Hematopoietic multipotent progenitor cell treated with erythropoietin and hydrocortisone succinate and interleukin-3 and kit ligand, for 6 days (in vitro differentiated cells): Measurements from ENCODE around the gene LIN7B.
"Not testable (repeated sequence)": the region's sequence is repeated elsewhere in the genome, so short reads cannot be mapped to it uniquely, and the experiment has no call there.

Source experiments
- DNase-seq: peaks from one replicate; pipeline ENCODE4 v3.0.0-alpha.2; 2015

Gene LIN7B

GRCh38 chr19:49119411-49120324, 5.5 kb downstream of the LIN7B start, which contains the start of gene PPFIA3:
PPFIA3 (plus strand) TSS chr19:49119544; CDS start chr19:49127874, 8,330 bp downstream.
- no peak for DNase-seq

GRCh38 chr19:49120325-49120683, 6.1 kb downstream of the LIN7B start:
- no peak for DNase-seq

GRCh38 chr19:49120868-49121267, 6.7 kb downstream of the LIN7B start:
- DNase-seq, result no peak

GRCh38 chr19:49121841-49122240, 7.7 kb downstream of the LIN7B start:
- DNase-seq, result not testable (repeated sequence)

- DNase-seq, result not testable (repeated sequence)
These were observed 9.1 kb downstream of the LIN7B start for GRCh38 chr19:49123285-49123684.

GRCh38 chr19:49125025-49125731, 11.0 kb downstream of the LIN7B start:
- DNase-seq, result no peak

- DNase-seq, result no peak
These were observed 12.4 kb downstream of the LIN7B start for GRCh38 chr19:49126575-49126974.

GRCh38 chr19:49127225-49127624, 13.1 kb downstream of the LIN7B start:
- DNase-seq, result not testable (repeated sequence)

- DNase-seq, result peak; percentile 99
These were observed 13.7 kb downstream of the LIN7B start for GRCh38 chr19:49127674-49128544.

GRCh38 chr19:49128545-49129237, 14.5 kb downstream of the LIN7B start:
- no peak for DNase-seq

- no peak for DNase-seq
These were observed 15.0 kb downstream of the LIN7B start for GRCh38 chr19:49129238-49129583.

GRCh38 chr19:49130325-49130724, 16.2 kb downstream of the LIN7B start:
- no peak for DNase-seq

GRCh38 chr19:49132974-49133609, 18.9 kb downstream of the LIN7B start:
- peak; percentile 52 for DNase-seq

- DNase-seq, result peak; percentile 76
These were observed 19.7 kb downstream of the LIN7B start for GRCh38 chr19:49133621-49134454.

- DNase-seq, result no peak
These were observed 21.5 kb downstream of the LIN7B start for GRCh38 chr19:49135686-49136085.

GRCh38 chr19:49136771-49137171, 22.6 kb downstream of the LIN7B start:
- no peak for DNase-seq

GRCh38 chr19:49140951-49141350, 26.8 kb downstream of the LIN7B start:
- DNase-seq, result no peak

GRCh38 chr19:49141352-49141751, 27.2 kb downstream of the LIN7B start:
- DNase-seq, result no peak

- peak; percentile 94 for DNase-seq
These were observed 28.7 kb downstream of the LIN7B start for GRCh38 chr19:49142866-49143335.

GRCh38 chr19:49145573-49146407, 31.6 kb downstream of the LIN7B start:
- DNase-seq, result peak; percentile 86
